Ecto neural progenitor cell (in vitro differentiated cells): ENCODE measurements around the gene FBXW8.

Source experiments
- DNase-seq: peaks from one replicate; pipeline ENCODE4 v3.0.0-alpha.2; 2018; ENCODE audit warnings: low spot score

The FBXW8 gene

DNA sequence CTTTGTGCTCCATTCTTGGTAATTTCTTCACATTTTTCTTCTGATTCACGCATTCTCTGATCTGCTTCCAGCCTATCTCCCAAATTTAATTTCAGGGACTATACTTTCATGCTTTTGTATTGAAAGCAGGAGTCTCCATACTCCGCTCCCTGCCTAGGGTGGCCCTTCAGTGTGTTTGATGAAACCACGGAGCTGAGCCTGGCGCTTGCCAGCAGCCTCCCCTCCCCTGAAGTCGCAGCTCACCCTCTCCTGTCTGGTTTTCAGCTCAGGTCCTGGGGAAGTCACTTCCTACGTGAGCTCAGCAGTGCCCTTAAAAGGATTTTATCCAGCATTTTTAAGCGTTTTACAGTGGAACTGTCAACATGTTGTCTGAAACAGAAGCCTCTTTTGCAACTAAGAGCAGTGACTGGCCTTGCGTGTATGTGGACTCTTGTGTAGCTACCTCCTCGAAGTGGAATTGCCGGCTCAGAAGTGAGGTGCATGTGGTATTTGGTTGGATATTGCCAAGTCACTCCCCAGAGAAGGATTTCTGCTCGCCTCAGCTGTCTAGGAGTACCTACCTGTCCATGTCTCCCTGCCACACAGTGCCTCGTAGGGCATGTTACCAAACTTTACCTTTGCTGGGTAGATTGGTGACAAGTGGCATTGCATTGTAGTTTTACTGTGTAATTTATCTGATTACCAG lies 109.9 kb downstream of the FBXW8 start:
- DNase-seq = no peak

DNA sequence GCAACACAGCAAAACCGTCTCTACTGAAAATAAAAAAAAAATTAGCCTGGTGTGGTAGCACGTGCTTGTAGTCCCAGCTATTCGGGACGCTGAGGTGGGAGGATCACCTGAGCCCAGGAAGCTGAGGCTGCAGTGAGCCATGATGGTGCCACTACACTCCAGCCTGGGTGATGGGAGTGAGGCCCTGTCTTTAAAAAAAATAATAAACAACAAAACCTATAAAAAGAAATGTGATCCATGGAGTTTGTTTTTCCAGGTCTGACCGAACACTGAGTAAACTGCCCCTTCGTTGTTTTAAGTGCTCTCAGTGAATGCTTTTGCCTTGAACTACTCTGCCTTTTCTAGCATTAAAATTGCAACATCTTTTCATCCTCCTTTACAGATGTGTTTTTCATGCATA lies 111.7 kb downstream of the FBXW8 start:
- no peak for DNase-seq

DNA sequence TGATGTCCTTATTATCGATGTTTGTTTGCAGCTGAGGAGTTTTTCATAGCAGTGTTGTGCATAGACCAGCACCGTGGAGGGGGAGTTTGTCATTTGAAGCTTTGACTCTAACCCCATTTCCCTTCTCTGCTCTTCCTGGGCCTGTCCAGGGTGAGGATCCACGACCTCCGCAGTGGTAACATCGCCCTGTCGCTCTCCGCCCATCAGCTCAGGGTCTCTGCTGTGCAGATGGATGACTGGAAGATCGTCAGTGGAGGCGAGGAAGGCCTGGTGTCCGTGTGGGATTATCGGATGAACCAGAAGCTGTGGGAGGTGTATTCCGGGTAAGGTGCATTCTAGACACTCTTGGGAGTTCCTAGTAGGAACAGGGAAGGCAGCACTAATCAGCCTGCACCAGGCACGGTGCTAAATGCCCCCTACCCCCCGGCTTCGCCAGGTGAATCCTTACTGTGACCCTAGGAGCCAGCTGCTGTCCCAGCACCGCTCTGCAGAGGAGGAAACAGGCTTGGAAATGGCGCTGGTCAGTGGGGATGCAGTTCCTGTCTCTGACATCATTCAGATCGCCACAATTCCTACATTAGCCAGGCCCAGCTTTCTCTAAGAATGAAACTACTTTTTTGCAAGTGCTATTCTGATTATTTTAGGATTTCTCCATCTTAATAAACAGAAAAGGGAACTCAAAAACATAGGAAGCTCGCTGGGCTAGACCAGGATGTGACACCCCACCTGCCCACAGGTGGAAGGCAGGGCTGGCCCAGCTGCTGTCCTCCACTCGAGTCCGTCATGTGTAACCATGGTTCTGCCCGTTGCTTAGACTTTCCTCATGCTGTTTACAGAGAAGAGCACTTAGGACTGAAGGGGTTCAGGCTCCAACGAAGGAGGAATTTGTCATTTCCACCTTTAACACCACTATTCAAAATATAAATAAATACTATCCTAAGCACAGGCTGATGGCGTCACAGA lies 113.5 kb downstream of the FBXW8 start:
- no peak for DNase-seq

DNA sequence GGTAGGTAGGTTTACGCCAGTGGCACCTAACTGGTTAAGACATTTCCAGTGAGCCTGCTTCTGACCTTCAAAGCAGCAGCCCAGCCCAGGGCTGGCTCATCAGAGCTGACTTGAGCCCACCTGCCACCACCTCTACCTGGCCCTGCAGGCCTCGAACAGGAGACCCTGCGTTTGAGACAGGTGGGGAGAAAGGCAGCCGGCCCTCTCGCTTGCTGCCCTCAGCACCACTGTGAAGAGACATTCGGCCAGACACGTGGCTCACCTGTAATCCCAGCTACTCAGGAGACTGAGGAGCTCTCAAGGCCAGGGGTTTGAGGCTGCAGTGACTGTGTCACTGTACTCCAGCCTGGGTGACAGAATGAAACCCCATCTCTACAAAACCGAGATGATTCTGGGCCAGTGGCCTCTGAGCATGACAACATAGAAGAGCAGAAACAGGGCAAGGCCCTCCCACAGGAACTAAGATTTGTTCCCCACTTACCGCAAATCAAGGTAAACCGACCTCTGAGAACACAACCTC lies 114.3 kb downstream of the FBXW8 start:
- DNase-seq = no peak

DNA sequence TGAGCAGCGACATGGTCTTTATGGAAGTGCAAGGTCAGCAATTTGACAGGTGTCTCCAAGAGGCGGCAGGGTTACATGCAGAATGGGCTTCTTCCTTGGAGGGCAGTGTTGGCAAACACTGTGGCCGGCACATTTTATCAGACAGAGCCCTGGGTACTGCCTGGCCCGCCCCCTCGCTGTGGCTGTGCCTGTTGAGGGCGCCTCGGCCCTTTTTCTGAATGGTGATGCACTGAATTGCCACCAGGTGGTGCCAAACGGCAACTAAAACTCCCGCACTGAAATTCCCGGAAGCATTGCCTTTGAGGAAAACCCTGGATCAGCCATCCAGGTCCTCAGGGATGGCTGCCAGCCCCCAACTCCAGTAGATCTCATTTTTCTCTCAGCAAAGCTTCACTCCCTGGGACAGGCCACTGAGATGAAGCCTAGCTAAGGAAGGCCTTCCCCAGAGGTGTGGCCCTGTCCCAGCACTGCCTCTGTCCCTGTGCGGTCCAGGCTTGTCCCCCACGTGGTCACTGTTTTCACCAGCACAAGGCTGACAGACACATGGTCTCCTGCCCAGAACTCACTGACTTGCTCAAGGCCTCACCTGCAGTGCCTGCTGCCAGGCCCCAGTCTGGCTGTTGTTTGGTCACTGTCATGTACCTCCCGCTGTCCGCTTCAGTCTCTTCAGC lies 114.9 kb downstream of the FBXW8 start:
- peak; percentile 91 for DNase-seq

DNA sequence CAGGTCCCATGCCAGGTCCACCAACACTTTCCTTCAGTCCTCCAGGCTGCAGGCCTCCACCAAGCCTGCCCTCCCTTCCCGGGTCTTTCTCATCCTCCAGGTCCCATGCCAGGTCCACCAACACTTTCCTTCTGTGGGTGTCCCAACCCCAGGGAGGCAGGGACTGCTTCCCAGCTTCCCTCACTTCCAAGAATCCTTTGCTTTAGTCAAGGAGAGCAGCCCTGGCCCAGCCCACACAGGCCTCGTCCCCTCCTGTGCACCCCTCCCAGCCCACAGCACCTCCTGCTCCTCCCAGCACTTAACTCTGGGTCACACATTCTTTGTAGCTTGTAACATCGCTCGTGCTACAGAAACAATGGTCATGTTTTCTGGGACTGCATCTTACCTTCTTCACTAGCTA lies 115.6 kb downstream of the FBXW8 start:
- DNase-seq = no peak

DNA sequence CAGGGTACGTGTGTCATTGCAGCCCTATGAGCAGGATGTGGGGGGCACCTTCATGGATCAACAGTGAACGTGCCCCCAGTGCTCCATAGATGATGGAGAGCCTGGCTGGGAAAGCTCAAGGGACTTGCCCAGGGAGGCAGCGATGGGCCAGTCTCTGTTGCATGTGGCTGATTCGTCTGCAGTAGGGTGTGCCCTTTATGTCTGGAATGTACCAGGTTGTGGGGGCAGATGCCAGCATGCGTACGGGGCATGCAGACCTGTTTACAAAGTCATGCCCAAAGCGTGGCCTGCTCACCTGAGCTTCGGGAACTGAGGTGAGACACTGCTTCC lies 116.1 kb downstream of the FBXW8 start:
- no peak for DNase-seq

DNA sequence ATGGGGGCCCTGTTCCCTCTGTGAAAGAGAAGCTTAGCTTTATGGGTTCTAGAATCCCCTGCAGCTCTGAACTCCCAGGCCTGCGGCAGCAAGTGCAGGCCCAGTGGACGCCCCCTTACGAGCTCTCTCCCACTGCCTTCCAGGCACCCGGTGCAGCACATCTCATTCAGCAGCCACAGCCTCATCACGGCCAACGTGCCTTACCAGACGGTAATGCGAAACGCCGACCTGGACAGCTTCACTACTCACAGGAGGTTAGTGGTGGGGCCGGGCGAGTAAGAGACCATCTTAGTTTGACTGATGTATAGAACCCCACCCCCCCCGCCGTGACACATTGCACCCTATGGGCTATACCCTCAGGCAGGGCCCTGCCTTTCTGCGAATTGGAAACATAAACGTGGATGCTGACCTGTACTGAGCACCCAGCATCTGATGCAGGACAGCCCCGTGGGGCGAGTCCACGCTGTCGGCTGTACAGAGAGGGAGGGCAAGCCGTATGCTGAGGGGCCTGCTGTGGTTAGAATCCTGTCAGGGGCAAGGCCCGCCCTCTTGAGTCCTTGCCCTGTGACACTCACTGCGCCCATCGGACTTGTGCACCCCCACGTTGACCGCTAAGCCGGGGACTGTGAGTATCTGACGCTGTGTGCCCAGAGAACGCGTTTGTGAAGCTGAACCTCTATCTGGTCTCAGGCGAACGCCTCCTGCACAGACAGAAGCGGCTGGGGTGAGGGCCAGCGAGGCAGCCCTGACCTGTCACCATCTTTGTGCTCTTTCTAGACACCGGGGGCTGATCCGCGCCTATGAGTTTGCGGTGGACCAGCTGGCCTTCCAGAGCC lies 116.7 kb downstream of the FBXW8 start:
- no peak for DNase-seq

DNA sequence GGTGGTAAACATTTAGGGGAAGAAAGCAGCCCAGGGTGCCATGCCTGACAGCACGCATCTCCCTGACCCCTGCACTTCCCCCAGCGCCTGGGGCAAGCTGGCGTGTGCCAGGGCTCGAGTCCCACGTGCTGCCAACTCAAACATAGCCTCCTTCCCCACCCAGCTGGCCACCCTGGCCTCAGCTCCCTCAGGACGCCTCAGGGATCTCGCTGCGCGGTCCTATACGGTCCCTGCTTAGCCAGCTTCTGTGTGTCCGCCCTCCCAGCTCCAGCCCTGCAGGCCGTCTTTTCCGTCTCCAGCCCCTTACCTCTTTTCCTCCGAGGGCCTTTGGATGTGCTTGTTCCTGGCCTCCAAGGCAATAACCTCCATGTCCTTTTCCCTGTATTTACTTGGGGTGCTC lies 117.5 kb downstream of the FBXW8 start:
- DNase-seq = no peak

DNA sequence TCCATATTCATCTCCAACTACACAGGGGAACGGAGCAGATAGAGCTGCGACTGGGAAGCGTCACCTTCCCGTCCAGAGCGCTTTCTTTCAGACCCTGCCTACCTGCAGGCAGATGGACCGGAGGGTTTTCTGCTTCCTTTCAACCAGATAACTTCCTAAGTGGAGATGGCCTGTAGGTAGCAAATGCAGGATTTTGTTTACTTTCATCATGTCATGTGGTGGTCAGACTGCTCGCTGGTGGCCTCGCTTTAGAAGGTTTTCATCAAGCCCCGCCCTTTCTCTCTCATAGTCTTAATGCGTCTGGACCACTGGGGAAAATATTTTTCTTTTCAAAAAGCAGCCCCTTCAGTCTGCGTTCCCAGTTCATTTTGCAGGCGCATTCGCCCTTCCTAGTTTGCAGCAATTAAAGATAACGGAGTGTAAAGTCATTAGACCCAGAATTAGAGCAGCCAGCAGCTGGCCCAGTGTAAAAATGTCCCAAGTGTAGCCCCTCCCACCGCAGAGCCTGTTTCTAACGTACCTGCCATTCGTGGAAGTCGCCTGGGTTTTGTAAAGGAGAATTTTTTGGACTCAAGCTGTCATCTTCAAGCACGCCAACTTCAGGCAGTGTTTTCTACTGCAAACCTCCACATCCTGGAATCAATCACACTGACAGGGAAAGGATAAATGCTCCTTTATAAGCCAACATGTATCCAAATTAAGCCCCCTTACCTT lies 119.6 kb downstream of the FBXW8 start:
- no peak for DNase-seq

DNA sequence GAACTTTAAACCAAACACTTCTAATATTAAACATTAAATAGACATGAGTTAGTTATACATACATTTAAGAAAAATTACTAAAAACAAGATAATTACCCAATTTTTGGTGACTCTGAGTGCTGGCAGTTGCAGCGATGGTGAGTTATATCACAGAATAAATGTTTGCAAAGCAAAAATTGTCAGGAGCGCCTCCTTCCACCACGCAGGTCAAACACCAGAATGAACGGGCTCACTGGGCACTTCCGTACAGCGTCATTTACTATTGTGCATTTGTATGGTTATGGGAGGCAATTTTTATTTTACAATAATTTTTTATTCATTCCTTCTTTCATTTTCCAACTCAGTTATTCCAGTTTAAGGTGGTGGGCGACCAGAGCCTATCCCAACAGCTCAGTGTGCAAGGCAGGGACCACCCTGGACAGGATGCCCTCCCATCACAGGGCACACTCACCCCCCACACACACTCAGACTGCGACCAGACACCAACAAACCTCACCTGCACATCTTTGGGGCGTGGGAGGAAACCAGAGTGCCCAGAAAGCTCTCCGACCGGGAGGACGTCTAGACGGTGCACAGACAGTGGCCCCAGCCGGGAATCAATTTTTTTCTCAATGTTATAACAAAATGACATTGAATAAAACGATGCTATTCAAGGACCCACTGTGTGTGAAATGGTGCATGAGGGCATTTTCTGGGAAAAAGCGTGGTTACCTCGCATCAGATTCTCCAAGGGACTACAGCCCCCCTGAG lies 121.3 kb downstream of the FBXW8 start:
- DNase-seq = no peak

DNA sequence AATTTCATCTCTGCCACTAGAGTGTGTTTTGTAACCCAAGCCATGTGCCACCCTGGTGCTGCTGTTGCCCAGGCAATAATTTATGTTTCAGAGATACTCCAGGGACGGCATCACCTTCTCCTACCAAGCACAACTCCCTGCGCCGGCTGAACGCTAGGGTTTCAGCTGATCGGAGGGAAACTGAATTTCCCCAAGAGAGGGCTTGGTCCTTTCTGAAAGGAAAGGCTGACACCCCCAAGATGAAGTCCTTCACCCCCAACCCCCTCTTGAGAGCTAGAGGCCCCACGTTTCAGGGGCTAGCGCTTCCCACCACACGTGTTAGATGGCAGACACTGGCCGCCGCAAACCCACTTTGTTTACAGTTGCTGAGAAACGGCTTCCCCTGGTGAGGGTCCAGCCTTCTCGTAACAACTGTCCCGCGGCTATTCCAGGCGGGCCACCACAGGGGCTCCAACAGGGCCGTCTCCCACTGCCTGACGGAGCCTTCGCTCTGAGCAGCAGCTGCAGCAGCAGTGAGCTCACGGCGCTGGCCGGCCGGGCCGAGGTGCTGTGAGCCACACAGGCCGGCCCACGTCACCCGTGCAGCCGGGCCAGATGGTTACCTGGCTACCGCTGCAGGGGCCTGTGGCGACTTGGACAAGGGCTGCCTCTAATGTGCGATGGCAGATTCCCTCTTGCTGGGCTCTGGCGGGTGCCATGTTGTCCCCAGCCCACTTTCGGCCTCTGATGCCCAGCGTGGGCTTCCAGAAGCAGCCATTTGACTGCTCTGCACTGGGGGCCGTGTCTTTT lies 122.0 kb downstream of the FBXW8 start:
- DNase-seq = no peak

DNA sequence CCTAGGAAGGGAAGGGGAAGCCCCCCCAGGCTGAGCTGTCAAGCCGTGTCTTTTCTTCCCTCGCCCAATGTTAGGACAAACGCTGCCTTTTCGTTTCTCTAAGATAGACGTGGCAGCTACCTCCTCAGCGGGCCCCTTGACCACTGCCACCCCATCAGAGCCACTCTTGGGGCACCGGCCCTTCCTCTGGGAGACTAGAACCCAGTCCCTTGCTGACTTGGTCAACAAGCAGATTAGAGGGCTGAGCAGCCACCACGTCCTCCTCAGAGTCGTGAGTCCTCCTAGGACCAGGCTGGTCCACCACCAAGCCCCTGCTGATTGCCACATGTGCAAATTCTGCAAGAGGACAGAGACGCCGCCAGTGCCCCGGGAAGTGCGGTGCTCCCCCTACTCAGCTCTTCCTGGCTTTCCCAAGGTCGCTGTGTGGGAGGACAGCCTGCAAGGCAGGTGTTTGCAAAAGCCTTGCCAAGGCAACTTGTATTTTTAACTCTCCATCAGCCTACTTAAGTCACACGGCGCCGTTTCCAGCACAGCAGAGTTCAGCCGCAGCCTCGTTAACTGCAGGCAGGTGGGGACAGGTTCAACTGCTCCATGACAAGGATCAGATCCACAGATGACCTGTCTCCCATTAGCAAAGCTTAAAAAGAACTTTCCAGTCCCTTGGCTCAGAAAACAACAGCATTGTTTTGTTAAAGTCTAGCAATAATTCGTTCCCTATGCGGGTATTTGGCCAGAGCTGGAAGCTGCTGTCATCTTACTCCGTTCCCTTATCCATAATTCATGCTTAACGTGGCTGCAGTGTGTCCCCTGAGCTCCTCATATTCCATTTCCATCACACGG lies 122.9 kb downstream of the FBXW8 start:
- DNase-seq = no peak

DNA sequence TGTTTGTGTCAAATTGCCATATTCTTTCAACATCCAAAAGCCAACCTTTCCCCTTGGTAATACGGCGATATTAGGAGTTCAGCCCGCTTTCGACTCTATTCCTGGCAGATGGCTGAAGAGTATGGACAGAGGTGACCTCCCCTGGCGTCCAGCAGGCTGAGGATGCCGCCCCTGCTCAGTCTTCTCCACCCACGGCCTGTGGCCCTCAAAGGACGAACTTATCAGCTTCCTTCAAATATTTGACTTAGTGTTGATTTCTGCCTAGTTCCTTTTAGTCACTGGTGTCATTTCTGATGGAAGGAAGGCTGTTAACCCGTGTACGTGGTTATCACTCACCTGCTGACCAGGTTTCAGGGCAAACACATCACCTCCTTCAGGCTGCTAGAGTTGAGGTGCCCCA lies 123.5 kb downstream of the FBXW8 start:
- DNase-seq = no peak

DNA sequence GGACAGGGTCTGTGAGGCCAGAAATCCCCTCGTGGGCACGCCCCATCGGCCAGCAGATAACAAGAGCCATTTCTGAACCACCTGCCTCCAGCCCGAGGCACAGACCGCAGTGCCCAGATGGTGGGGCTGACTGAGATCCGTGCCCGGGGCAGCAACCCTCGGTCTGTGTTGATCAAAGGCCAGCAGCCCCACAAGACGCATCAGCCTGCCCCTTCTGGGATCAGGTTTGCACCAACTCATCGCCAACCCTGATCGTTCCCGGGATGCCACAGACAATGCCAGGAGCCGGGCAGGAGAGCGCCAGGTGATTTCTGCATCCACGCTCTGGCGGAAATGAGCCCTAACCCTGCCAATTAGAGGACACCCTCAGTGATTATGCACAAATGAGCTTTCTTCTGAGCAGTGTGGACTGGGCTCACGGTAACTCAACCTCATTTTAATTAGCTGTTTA lies 124.0 kb downstream of the FBXW8 start:
- no peak for DNase-seq

DNA sequence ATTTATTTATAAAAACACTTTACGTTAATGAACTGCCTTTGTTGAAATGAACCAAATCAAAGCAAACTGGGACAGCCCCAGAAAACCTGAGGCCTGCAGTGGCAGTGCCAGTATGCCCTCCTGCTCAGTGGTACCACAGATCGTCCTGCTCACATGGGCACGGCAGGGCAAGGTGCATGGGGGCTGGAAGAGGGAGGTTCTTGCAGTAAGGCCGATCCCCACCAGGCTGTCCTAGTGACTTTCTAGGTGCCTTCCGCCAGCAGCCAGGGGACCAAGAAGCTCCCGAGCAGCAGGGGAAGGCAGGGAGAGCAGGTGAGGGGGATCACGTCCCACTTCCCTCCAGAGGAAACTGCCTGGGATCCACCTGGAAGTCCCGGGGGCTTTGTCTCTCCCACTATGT lies 124.5 kb downstream of the FBXW8 start:
- DNase-seq = no peak

DNA sequence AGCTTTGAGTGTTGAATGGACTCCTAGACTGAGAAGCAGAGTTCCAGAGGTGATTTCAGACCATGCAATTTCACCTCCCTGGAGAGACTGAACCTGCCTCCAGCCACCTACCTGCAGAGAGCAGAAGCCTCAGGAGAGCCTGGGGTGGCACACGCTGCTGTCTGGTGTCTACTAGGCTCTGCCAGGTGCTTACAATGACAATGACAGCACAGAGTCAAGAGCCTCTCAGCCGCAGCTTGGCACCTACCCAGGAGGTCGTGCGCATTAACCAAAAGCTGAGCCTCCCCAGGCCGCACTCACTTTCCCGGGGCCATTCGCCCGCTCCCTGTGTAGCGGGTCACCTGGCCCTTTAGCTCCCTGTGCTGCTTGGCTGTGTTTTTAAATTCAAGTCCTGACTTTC lies 125.3 kb downstream of the FBXW8 start:
- no peak for DNase-seq

DNA sequence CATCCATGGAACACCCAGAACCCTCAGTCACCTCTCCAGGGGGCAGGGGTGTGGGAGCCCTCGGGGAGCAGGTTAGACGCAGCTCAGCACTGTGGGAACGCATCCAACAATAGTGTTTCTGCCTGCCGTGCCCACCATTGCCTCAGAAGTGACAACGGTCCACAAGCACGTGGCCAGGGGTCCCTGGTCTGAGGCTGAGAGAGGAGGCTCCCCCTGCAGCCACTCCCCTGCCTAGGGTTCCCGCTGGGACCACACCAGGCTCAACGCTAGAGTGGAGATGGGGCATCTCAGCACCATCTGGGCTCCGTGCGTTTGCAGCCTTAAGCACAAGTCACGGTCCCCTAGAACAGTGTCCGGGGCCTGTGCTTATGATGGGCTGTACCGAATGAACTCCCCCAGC lies 125.8 kb downstream of the FBXW8 start:
- no peak for DNase-seq
